ENCODE results near the gene MAPK14.

Gene MAPK14

GRCh38 chr6:36141091-36141490, 113.5 kb downstream of the MAPK14 start:
- DNase-seq, result no peak

- no peak for DNase-seq
Observed at GRCh38 chr6:36141961-36142360, 114.4 kb downstream of the MAPK14 start.

GRCh38 chr6:36142971-36143838, 115.6 kb downstream of the MAPK14 start:
- DNase-seq, result no peak

- no peak for DNase-seq
Observed at GRCh38 chr6:36145495-36145894, 117.9 kb downstream of the MAPK14 start.

- no peak for DNase-seq
Observed at GRCh38 chr6:36147294-36147693, 119.7 kb downstream of the MAPK14 start.

GRCh38 chr6:36149476-36149875, 121.9 kb downstream of the MAPK14 start:
- DNase-seq, result no peak

- DNase-seq, result no peak
Observed at GRCh38 chr6:36150283-36150682, 122.7 kb downstream of the MAPK14 start.

- DNase-seq, result no peak
Observed at GRCh38 chr6:36154286-36154685, 126.7 kb downstream of the MAPK14 start.

GRCh38 chr6:36155662-36156061, 128.1 kb downstream of the MAPK14 start:
- no peak for DNase-seq

- no peak for DNase-seq
Observed at GRCh38 chr6:36160147-36160760, 132.6 kb downstream of the MAPK14 start.

All from NCI-H2029 treated with DMSO at 0.1 percent for 48 hours (cell line).